H9 (cell line): Measurements from ENCODE around the gene TNK2. TPM values are rescaled to one million over a fixed set of nuclear protein-coding genes. Genes with fewer than 3 reads are reported as not detected.

ENCODE experiments used
- DNase-seq: peaks from one replicate; pipeline ENCODE4 v3.0.0-alpha.2; 2017
- H2AFZ ChIP-seq: one replicate; pipeline ENCODE4 v1.6.1; 2013; ENCODE audit warnings: mild to moderate bottlenecking, low read length, control low read depth, moderate library complexity
- H2AK5ac ChIP-seq: 2 replicates; pipeline ENCODE4 v1.6.1; 2013; ENCODE audit warnings: low read length, control low read depth, mixed read lengths; ENCODE audit not compliant: insufficient read length
- H2BK120ac ChIP-seq: one replicate; pipeline ENCODE4 v1.6.1; 2013; ENCODE audit warnings: low read depth, mild to moderate bottlenecking, low read length, control low read depth, inconsistent platforms; ENCODE audit not compliant: poor library complexity, severe bottlenecking
- H2BK12ac ChIP-seq: 2 replicates; pipeline ENCODE4 v1.6.1; 2013; ENCODE audit warnings: low read length, control low read depth, mixed read lengths, low read depth; ENCODE audit not compliant: insufficient read length
- H2BK15ac ChIP-seq: 2 replicates; pipeline ENCODE4 v1.6.1; 2013; ENCODE audit warnings: low read depth, low read length, control low read depth
- H2BK20ac ChIP-seq: one replicate; pipeline ENCODE4 v1.6.1; 2013; ENCODE audit warnings: low read depth, mild to moderate bottlenecking, low read length, control low read depth, inconsistent platforms; ENCODE audit not compliant: poor library complexity, severe bottlenecking
- H2BK5ac ChIP-seq: 2 replicates; pipeline ENCODE4 v1.6.1; 2013; ENCODE audit warnings: low read length, control low read depth, mixed read lengths; ENCODE audit not compliant: insufficient read length
- H3K14ac ChIP-seq: 2 replicates; pipeline ENCODE4 v1.6.1; 2013; ENCODE audit warnings: low read length, control low read depth; ENCODE audit not compliant: insufficient read depth
- H3K18ac ChIP-seq: 2 replicates; pipeline ENCODE4 v1.6.1; 2013; ENCODE audit warnings: low read depth, mild to moderate bottlenecking, mixed read lengths, low read length, control low read depth; ENCODE audit not compliant: insufficient read length
- H3K23ac ChIP-seq: 2 replicates; pipeline ENCODE4 v1.6.1; 2013; ENCODE audit warnings: low read length, control low read depth, mixed read lengths, low read depth; ENCODE audit not compliant: insufficient read length
- H3K23me2 ChIP-seq: 2 replicates; pipeline ENCODE4 v1.6.1; 2013; ENCODE audit warnings: low read depth, mild to moderate bottlenecking, mixed read lengths, low read length, control low read depth; ENCODE audit not compliant: insufficient read length, poor library complexity, severe bottlenecking
- H3K27ac ChIP-seq: 2 replicates; pipeline ENCODE4 v1.5.1; 2013; ENCODE audit warnings: low read length, control low read depth, mixed read lengths, low read depth; ENCODE audit not compliant: insufficient read length
- H3K27me3 ChIP-seq: 2 replicates; pipeline ENCODE4 v1.6.1; 2013; ENCODE audit warnings: low read length, control low read depth, inconsistent platforms; ENCODE audit not compliant: insufficient read depth
- H3K4ac ChIP-seq: 2 replicates; pipeline ENCODE4 v1.6.1; 2013; ENCODE audit warnings: low read depth, mild to moderate bottlenecking, control low read depth, inconsistent platforms, low read length, moderate library complexity
- H3K4me1 ChIP-seq: 2 replicates; pipeline ENCODE4 v1.6.1; 2013; ENCODE audit warnings: low read length, control low read depth, inconsistent platforms; ENCODE audit not compliant: insufficient read depth
- H3K4me2 ChIP-seq: 2 replicates; pipeline ENCODE4 v1.6.1; 2013; ENCODE audit warnings: low read length, control low read depth, mixed read lengths; ENCODE audit not compliant: insufficient read length, insufficient read depth
- H3K56ac ChIP-seq: 2 replicates; pipeline ENCODE4 v1.6.1; 2013; ENCODE audit warnings: low read depth, mild to moderate bottlenecking, mixed read lengths, low read length, control low read depth; ENCODE audit not compliant: insufficient read length
- H3K79me1 ChIP-seq: 2 replicates; pipeline ENCODE4 v1.6.1; 2013; ENCODE audit warnings: low read depth, mild to moderate bottlenecking, moderate library complexity, low read length, control low read depth, inconsistent platforms; ENCODE audit not compliant: insufficient read depth, poor library complexity, severe bottlenecking
- H3K79me2 ChIP-seq: 2 replicates; pipeline ENCODE4 v1.6.1; 2013; ENCODE audit warnings: low read length, control low read depth, inconsistent platforms; ENCODE audit not compliant: insufficient read depth
- H3K9ac ChIP-seq: 2 replicates; pipeline ENCODE4 v1.6.1; 2013; ENCODE audit warnings: low read length, control low read depth, mixed read lengths; ENCODE audit not compliant: insufficient read length; ENCODE audit errors: extremely low read depth
- H3K9me3 ChIP-seq: one replicate; pipeline ENCODE4 v1.6.1; 2013; ENCODE audit warnings: low read depth, low read length, inconsistent platforms; ENCODE audit not compliant: control insufficient read depth
- H3T11ph ChIP-seq: one replicate; pipeline ENCODE4 v1.6.1; 2013; ENCODE audit warnings: mild to moderate bottlenecking, low read length, control low read depth, inconsistent platforms
- H4K20me1 ChIP-seq: one replicate; pipeline ENCODE4 v1.6.1; 2013; ENCODE audit not compliant: control insufficient read depth, insufficient read length, insufficient read depth
- H4K5ac ChIP-seq: 2 replicates; pipeline ENCODE4 v1.6.1; 2013; ENCODE audit warnings: low read depth, mild to moderate bottlenecking, mixed read lengths, low read length, control low read depth; ENCODE audit not compliant: insufficient read length
- H4K8ac ChIP-seq: replicated peaks from 2 replicates; pipeline ENCODE4 v1.6.1; 2013; ENCODE audit warnings: low read length, control low read depth, mixed read lengths, low read depth; ENCODE audit not compliant: insufficient read length
- H4K91ac ChIP-seq: 2 replicates; pipeline ENCODE4 v1.6.1; 2013; ENCODE audit warnings: low read depth, mild to moderate bottlenecking, moderate library complexity, mixed read lengths, low read length, control low read depth; ENCODE audit not compliant: insufficient read length
- H3K27ac Mint-ChIP-seq, 3 experiments: 2 replicates in 2 of 3; 3 replicates in 1 of 3; pipeline ENCODE4 v1.8.0; 2020 to 2021; ENCODE audit warnings: mixed read lengths in 3 of 3, mild to moderate bottlenecking in 1 of 3, moderate library complexity in 1 of 3
- H3K27me3 Mint-ChIP-seq: 2 replicates; pipeline ENCODE4 v1.8.0; 2021; ENCODE audit warnings: low read depth, mild to moderate bottlenecking, moderate library complexity, mixed read lengths
- H3K36me3 Mint-ChIP-seq, 3 experiments: 2 replicates in 2 of 3; 3 replicates in 1 of 3; pipeline ENCODE4 v1.8.0; 2020 to 2021; ENCODE audit warnings: low read depth in 3 of 3, mixed read lengths in 3 of 3; ENCODE audit not compliant: insufficient read depth in 1 of 3
- H3K4me1 Mint-ChIP-seq, 2 experiments: 2 replicates each; pipeline ENCODE4 v1.8.0; 2020; ENCODE audit warnings: mixed read lengths in 2 of 2
- H3K4me3 Mint-ChIP-seq, 2 experiments: 2 replicates in 1 of 2; 3 replicates in 1 of 2; pipeline ENCODE4 v1.8.0; 2020 to 2021; ENCODE audit warnings: mild to moderate bottlenecking in 2 of 2, mixed read lengths in 2 of 2, moderate library complexity in 1 of 2
- H3K9me3 Mint-ChIP-seq, 2 experiments: 2 replicates in 1 of 2; 3 replicates in 1 of 2; pipeline ENCODE4 v1.8.0; 2020; ENCODE audit warnings: mild to moderate bottlenecking in 2 of 2, mixed read lengths in 2 of 2, moderate library complexity in 1 of 2
- WGBS: extraction: QIAGEN DNeasy Blood & Tissue Kit; methylation state at CpG from one replicate; pipeline ENCODE4 v1.1.7; 2013; ENCODE audit warnings: missing lambda C conversion rate, low lambda C conversion rate, mixed read lengths; ENCODE audit not compliant: insufficient read length; ENCODE audit errors: extremely low coverage; 5-methylcytosine and 5-hydroxymethylcytosine counted together
- total RNA-seq: library from RNA; stranded (reverse); gene quantifications from 2 replicates; pipeline ENCODE4 v1.2.1, GENCODE V29; 2021
- TF ChIP-seq, protein P1 (sequence below): fragments of 200-600 bp; sonication (generic); conservative IDR thresholded peaks from 3 replicates; pipeline ENCODE4 v1.8.0; 2021; ENCODE audit warnings: antibody characterized with exemption, mild to moderate bottlenecking

The TNK2 gene
- total RNA-seq, 1 experiment from 2014 or later: 34.5 TPM

DNA sequence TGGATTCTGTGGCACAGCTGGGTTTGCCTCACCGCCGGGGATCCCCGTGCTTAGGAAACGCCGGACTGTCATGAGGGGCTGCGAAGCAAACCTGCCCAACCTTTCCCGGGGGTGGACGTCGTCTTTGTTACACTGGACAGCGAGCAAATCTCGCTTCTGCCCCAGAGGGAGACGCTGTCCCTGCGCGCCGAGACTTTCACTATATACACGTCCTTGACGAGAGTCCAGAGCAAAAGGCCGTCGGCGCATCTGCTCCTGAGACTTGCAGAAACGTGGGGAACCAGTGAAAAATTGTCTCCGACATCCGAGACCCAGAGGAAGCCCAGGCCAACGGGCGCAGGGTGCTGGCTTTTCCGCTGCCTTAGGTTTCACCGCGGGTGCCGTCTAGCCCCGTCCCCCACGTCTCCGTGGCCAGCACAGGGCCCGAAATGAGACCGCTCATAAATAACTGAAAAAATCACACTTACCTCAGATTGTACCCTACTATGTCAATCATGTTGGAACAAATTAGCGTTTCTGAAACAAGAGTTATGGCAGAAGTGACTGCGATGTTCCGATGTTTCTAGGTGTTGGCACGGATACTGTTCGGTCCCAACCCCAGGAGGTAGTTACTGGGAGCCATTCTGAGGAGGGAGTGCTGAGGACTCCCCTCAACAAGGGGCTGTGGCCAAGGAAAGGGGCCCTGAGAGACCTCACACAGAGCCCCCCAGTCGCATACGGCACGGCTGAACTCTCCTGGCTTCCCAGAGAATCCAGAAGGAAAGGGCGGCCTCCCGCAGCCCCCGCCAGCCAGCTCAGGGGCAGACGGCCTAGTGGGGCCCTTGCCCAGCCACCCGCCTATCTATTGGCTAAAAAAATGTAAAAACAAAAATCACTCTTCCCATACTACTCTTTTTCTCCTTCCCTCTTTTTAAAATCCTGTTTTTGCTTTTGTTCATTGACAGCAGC lies 82.2 kb downstream of the TNK2 start:
- TF ChIP-seq, protein P1, sequence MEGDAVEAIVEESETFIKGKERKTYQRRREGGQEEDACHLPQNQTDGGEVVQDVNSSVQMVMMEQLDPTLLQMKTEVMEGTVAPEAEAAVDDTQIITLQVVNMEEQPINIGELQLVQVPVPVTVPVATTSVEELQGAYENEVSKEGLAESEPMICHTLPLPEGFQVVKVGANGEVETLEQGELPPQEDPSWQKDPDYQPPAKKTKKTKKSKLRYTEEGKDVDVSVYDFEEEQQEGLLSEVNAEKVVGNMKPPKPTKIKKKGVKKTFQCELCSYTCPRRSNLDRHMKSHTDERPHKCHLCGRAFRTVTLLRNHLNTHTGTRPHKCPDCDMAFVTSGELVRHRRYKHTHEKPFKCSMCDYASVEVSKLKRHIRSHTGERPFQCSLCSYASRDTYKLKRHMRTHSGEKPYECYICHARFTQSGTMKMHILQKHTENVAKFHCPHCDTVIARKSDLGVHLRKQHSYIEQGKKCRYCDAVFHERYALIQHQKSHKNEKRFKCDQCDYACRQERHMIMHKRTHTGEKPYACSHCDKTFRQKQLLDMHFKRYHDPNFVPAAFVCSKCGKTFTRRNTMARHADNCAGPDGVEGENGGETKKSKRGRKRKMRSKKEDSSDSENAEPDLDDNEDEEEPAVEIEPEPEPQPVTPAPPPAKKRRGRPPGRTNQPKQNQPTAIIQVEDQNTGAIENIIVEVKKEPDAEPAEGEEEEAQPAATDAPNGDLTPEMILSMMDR: no peak
- H2AFZ ChIP-seq: no peak overlapping the region

More for the DNA sequence above, 82.2 kb downstream of the TNK2 start:
- Histone ChIP-seq H4K20me1 (no peaks in the 10 kb centered on the region), H4K91ac (no peak overlapping the region), H3K18ac (no peak overlapping the region), H2BK5ac (no peak overlapping the region), H3K9me3 (no peaks in the 10 kb centered on the region), H3K4me1 (no peaks in the 10 kb centered on the region; the same call in 1 of the 2 replicates), H2BK15ac (no peak overlapping the region), H3K23me2 (no peaks in the 10 kb centered on the region), H2BK20ac (no peak overlapping the region), H3T11ph (no peak overlapping the region), H3K79me2 (no peaks in the 10 kb centered on the region), H3K79me1 (no peaks in the 10 kb centered on the region), H4K5ac (no peak overlapping the region), H2BK120ac (no peak overlapping the region), H3K27me3 (no peaks in the 10 kb centered on the region), H2BK12ac (no peak overlapping the region), H3K27ac (no peak overlapping the region), H2AK5ac (no peak overlapping the region), H3K14ac (no peak overlapping the region; the same call in 1 of the 2 replicates), H3K56ac (no peak overlapping the region), H3K4ac (no peak overlapping the region), H3K9ac (no peak overlapping the region), H3K23ac (no peak overlapping the region), H3K4me2 (no peak overlapping the region), H4K8ac (no peak overlapping the region)
- Mint-ChIP-seq H3K4me3 (no peak overlapping the region), H3K9me3 (no peaks in the 10 kb centered on the region), H3K4me1 (peaks cover 7 to 8% of the 10 kb centered on the region in 2 experiments; a peak in 3 of 4 replicates), H3K27me3 (peaks cover 2% of the 10 kb centered on the region; the same call in 1 of the 2 replicates), H3K36me3 (no peaks in the 10 kb centered on the region), H3K27ac (peak overlapping the region in 1 of 3 experiments; percentile 15; a peak in 1 of 7 replicates)
- no peak for DNase-seq
- no CpG with 5 or more reads among the region's 47 CpGs for WGBS
